Upper lobe of right lung (tissue), 1 donor: ENCODE data around the gene SFMBT2. TPM values are rescaled to one million over a fixed set of nuclear protein-coding genes. Genes with fewer than 3 reads are reported as not detected.

ENCODE experiments used
- ATAC-seq: fragments of 200-7000 bp; cut with Tn5 transposase; one replicate; pipeline ENCODE4 v1.9.1; 2020; ENCODE audit warnings: mild to moderate bottlenecking, moderate library complexity
- DNase-seq: peaks from one replicate; pipeline ENCODE4 v3.0.0-alpha.2; 2020
- H3K27ac ChIP-seq: fragments of 200-600 bp; one replicate; pipeline ENCODE4 v1.8.0; 2022
- H3K27me3 ChIP-seq: fragments of 200-600 bp; one replicate; pipeline ENCODE4 v1.8.0; 2022; ENCODE audit warnings: mild to moderate bottlenecking
- H3K36me3 ChIP-seq: fragments of 200-600 bp; one replicate; pipeline ENCODE4 v1.8.0; 2022
- H3K4me1 ChIP-seq: fragments of 200-600 bp; one replicate; pipeline ENCODE4 v1.8.0; 2022
- H3K4me3 ChIP-seq: fragments of 200-600 bp; one replicate; pipeline ENCODE4 v1.8.0; 2022; ENCODE audit warnings: mild to moderate bottlenecking
- H3K9me3 ChIP-seq: fragments of 200-600 bp; one replicate; pipeline ENCODE4 v1.8.0; 2022
- intact Hi-C: fragments of 100-400 bp; cut with DNase I; formaldehyde crosslinking; loops from one replicate; pipeline ENCODE4 v1.11.0; 2022
- total RNA-seq: library from RNA; stranded (reverse); fragmentation: NEBNext Ultra II Directional; extraction: Animal tissue kit (Norgen Biotek cat#: 25700); gene quantifications from one replicate; pipeline ENCODE4 v1.2.1, GENCODE V29; 2021
- TF ChIP-seq, protein P1 (sequence below): fragments of 200-600 bp; IDR thresholded peaks from one replicate; pipeline ENCODE4 v1.8.0; 2022; ENCODE audit warnings: antibody characterized with exemption
- donor health status: DM: no; HTN: yes; CAD: no; lungs with severe emphysema.

The SFMBT2 gene
- total RNA-seq, 1 donor from 2014 or later, result 16.1 TPM

DNA sequence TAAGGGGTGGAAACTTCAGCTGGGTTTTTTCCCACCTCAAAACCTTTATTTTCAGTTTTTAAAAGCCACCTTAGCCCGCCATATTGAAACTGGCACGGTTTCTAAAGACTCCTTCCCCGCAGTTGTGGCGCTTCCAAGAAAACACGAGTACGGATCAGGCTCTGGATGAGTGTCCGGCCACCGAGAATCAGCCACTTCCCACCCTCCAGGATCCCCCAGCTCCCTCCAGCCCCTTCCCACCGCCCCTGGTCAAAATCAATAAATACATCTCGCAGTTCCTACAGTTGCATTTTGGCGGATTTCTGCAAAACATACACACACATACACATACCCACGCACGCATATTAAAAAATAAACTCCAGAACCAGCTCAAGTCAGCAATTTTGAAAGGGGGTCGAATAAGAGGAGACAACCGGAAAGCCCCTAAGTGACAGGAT is 1.1 kb downstream of the SFMBT2 start:
- ATAC-seq (no peak), DNase-seq (no peak)
- Histone ChIP-seq H3K9me3 (no peaks in the 10 kb centered on the region), H3K4me3 (peak overlapping the region; percentile 69), H3K27ac (peak overlapping the region; percentile 65), H3K36me3 (no peaks in the 10 kb centered on the region), H3K4me1 (peaks cover 41% of the 10 kb centered on the region), H3K27me3 (peaks cover 21% of the 10 kb centered on the region)
- intact Hi-C loops, result loop anchor here (5.0 to 10.0 kb wide), 2 partner anchors 142 to 495 kb away; no protein-coding TSS in a partner anchor
- TF ChIP-seq, protein P1, sequence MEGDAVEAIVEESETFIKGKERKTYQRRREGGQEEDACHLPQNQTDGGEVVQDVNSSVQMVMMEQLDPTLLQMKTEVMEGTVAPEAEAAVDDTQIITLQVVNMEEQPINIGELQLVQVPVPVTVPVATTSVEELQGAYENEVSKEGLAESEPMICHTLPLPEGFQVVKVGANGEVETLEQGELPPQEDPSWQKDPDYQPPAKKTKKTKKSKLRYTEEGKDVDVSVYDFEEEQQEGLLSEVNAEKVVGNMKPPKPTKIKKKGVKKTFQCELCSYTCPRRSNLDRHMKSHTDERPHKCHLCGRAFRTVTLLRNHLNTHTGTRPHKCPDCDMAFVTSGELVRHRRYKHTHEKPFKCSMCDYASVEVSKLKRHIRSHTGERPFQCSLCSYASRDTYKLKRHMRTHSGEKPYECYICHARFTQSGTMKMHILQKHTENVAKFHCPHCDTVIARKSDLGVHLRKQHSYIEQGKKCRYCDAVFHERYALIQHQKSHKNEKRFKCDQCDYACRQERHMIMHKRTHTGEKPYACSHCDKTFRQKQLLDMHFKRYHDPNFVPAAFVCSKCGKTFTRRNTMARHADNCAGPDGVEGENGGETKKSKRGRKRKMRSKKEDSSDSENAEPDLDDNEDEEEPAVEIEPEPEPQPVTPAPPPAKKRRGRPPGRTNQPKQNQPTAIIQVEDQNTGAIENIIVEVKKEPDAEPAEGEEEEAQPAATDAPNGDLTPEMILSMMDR, result no peak

DNA sequence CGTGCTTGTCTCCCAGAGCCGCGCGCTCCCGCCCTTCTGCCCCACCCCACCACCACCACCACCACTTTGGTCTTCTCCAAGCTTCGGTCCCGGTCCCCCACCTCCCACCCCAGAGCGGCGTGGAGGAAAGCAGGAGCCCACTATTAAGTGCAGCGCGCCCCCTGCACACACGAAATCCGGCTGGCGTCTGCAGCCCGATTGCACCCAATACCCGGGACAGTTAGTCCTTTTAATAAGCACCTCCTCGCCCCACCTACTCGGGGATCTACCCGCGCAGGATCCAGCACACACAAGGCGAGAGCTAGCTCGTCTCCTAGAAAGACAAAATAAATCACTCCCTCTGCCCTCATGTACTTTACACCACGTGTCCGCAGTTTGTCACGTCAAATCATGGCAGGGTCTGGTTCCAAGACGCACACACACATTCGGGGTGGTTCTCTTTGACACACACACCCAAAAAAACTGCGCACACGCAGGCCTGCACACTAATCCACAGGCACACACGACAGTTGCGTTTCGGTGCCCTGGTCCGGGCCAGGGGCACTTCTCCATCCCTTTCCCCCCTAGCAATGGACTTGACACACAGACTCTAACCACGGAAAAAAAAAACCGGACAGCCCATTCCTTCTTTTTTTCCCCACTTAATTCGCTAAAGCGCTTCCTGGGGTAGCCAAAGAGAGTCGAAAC is 1.6 kb downstream of the SFMBT2 start:
- H3K27me3 ChIP-seq, result peaks cover 21% of the 10 kb centered on the region
- H3K4me1 ChIP-seq, result peaks cover 41% of the 10 kb centered on the region
- H3K27ac ChIP-seq, result peak overlapping the region; percentile 65
- peak overlapping the region; percentile 69 for H3K4me3 ChIP-seq
- ATAC-seq (peak; percentile 1), DNase-seq (no peak)
- H3K36me3 ChIP-seq, result no peaks in the 10 kb centered on the region
- H3K9me3 ChIP-seq, result no peaks in the 10 kb centered on the region
- intact Hi-C loops, result loop anchor here (5.0 kb wide), 1 partner anchor 142 kb away; no protein-coding TSS in a partner anchor
- TF ChIP-seq, protein P1, result no peak

DNA sequence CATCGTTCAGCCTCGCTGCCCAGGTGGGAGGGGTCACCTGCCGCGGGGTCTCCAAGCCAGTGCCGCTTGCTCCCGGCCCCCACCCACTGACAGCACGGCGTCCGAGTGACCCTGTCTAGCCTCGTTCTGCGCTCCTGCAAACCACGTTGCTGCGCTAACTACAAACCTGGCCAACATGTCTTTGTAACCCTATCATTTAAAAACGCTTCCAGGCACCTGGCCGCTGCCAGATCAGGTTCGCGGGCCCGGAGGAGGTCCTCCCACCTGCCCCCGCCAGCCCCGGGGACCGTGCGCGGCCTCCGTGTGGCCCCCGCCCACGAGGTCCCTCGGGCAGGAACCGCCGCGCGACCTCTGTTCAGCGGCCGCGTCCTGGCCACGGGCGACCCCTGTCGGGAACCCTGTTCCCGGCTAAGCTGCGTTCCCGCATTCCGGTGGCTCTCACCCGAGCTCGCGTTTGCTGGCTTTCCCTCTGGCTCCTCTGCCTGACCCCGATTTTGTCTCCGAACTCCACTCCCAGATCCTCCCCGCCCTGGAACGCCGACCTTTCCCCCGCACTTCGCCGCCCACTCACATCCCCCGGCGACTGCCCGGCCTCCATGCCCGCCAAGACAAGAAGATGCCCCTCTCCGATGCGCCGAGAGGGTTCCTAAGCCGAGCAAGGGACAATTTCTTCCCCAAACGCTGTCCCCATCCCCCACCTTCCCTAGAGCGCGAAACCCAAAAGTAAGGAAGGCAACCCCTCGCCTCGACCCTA is 2.4 kb downstream of the SFMBT2 start:
- H3K27me3 ChIP-seq, result peaks cover 21% of the 10 kb centered on the region
- TF ChIP-seq, protein P1, result peak; percentile 58
- H3K4me1 ChIP-seq, result peaks cover 41% of the 10 kb centered on the region
- ATAC-seq (peak; percentile 62), DNase-seq (peak; percentile 84)
- H3K4me3 ChIP-seq, result peak overlapping the region; percentile 69
- no peaks in the 10 kb centered on the region for H3K9me3 ChIP-seq
- no peaks in the 10 kb centered on the region for H3K36me3 ChIP-seq
- intact Hi-C loops, result loop anchor here (5.0 kb wide), 1 partner anchor 141 kb away; no protein-coding TSS in a partner anchor
- peak overlapping the region; percentile 55 for H3K27ac ChIP-seq

DNA sequence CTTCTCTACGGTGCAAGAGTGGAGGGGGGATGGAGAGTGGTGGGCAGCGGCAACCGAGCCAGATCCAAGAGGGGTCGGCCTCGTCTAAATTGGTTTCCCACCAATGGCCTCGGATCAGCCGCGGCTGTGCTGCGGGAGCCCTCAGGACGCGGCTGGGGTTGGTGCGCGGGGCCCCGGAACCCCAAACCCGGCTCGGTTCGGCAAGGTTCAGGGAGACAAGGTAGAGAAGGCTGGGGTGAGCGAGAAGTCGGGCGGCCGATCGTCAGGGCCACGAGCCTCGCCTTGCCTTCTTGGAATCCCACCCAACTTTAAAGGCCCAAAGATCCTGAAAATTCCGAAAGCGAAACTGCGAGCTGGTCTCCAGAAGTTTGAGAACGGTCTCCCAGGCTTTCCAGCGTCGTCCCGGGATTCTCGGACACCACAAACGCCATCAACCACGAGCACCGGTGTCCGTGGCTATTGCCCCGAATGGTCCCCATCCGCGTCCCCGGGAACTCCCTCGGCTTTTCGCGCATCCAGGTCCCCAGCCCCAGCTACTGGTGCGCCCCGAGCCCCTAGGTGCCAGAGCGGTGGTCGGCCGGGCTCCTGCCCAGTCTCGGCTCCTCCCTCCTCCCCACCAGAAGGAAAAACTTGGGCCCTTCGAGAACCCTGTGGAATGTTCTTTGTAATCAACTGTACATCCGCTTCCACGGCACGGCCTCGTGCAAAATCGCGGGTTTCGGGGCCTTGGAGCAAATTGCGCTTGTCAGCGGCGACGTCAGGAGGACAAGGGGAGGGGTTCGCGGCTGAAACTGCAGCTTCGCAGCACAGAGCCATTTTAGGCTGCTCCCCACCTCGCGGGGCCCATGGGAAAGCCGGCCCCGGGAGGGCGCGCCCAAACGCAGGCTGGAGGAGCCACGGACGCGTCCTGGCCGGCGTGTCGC is 3.2 kb downstream of the SFMBT2 start:
- Histone ChIP-seq H3K27ac (peak overlapping the region; percentile 55), H3K27me3 (peaks cover 14% of the 10 kb centered on the region), H3K9me3 (no peaks in the 10 kb centered on the region), H3K4me1 (peaks cover 38% of the 10 kb centered on the region), H3K4me3 (peak overlapping the region; percentile 69), H3K36me3 (no peaks in the 10 kb centered on the region)
- DNase-seq (peak; percentile 78), ATAC-seq (peak; percentile 27)
- TF ChIP-seq, protein P1, result no peak
- intact Hi-C loops, result loop anchor here (5.0 kb wide), 1 partner anchor 140 kb away; no protein-coding TSS in a partner anchor

DNA sequence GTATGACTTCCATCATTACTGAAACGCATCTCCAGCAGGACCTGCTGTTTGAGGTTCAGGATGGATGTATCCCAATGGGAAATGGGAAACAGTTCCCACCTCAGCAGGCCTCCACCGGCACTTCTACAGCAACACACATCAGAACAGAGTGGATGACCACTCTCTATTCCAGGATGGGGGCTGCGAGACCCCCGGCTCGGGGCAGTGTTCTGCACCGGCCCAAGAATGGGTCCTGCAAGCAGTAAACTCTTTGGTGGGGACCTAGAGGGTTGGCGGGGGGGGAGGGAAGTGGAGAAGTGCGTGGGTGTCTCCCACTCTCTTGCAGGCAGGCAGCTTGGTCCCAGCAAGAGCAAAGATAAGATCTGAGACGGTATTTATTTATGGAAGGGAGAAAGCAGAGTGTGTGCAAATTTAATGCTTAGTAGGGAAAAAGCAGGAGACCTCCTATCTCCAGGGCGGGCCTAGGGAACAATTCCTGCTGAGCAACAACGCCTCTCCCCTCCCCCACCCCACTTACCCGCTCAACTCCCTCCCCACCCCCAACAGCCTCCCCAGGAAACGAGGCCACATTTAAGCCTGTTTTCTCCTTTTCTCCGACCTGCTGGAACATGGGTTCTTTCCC is 4.0 kb downstream of the SFMBT2 start:
- peaks cover 30% of the 10 kb centered on the region for H3K4me1 ChIP-seq

More for the DNA sequence above, 4.0 kb downstream of the SFMBT2 start:
- peaks cover 7% of the 10 kb centered on the region for H3K27me3 ChIP-seq
- peak overlapping the region; percentile 69 for H3K4me3 ChIP-seq
- no peaks in the 10 kb centered on the region for H3K9me3 ChIP-seq
- no peak for DNase-seq
- H3K36me3 ChIP-seq, result no peaks in the 10 kb centered on the region
- intact Hi-C loops, result loop anchor here (5.0 kb wide), 1 partner anchor 140 kb away; no protein-coding TSS in a partner anchor
- TF ChIP-seq, protein P1, result no peak
- ATAC-seq, result no peak
- H3K27ac ChIP-seq, result peak overlapping the region; percentile 55
